HCT116 (cell line): ENCODE results near the gene NCOR1.

Source experiments
- ATF3 ChIP-seq: IDR thresholded peaks from 2 replicates; pipeline ENCODE4 v1.6.1; 2012
- CEBPB ChIP-seq: IDR thresholded peaks from 2 replicates; pipeline ENCODE4 v1.6.1; 2012; ENCODE audit warnings: low read depth
- CTCF ChIP-seq, 3 experiments: fragments of 200-600 bp in 1 of 3; sonication (generic) in 1 of 3; IDR thresholded peaks in 2 of 3; conservative IDR thresholded peaks in 1 of 3; 2 replicates each; pipeline ENCODE4 v1.5.1; 2012 to 2017; ENCODE audit warnings: low read depth in 2 of 3, low read length in 2 of 3, antibody characterized with exemption in 1 of 3, borderline replicate concordance in 1 of 3, control low read depth in 1 of 3, mild to moderate bottlenecking in 1 of 3, mixed read lengths in 1 of 3, mixed run types in 1 of 3, moderate library complexity in 1 of 3; ENCODE audit not compliant: insufficient read depth in 1 of 3
- EZH2 ChIP-seq: fragments of 200-600 bp; sonication (generic); IDR thresholded peaks from 2 replicates; pipeline ENCODE4 v1.6.1; 2017; ENCODE audit warnings: antibody characterized with exemption, mixed run types
- EZH2phosphoT487 ChIP-seq: fragments of 200-600 bp; IDR thresholded peaks from 2 replicates; pipeline ENCODE4 v1.6.1; 2018; ENCODE audit warnings: antibody characterized with exemption, borderline replicate concordance
- MAX ChIP-seq: IDR thresholded peaks from 2 replicates; pipeline ENCODE4 v1.6.1; 2012
- POLR2A ChIP-seq: IDR thresholded peaks from 2 replicates; pipeline ENCODE4 v1.7.0; 2011; ENCODE audit warnings: borderline replicate concordance; ENCODE audit not compliant: insufficient read depth, insufficient read length; ENCODE audit errors: extremely low read depth
- POLR2AphosphoS5 ChIP-seq: IDR thresholded peaks from 2 replicates; pipeline ENCODE4 v1.6.1; 2011; ENCODE audit warnings: mild to moderate bottlenecking, low read depth, low read length, moderate library complexity
- RAD21 ChIP-seq: IDR thresholded peaks from 2 replicates; pipeline ENCODE4 v1.6.1; 2012; ENCODE audit warnings: low read depth, mild to moderate bottlenecking
- REST ChIP-seq: IDR thresholded peaks from 2 replicates; pipeline ENCODE4 v1.6.1; 2012; ENCODE audit warnings: low read depth
- SP1 ChIP-seq: IDR thresholded peaks from 2 replicates; pipeline ENCODE4 v1.6.1; 2012; ENCODE audit warnings: low read depth
- ZBTB33 ChIP-seq: IDR thresholded peaks from 2 replicates; pipeline ENCODE4 v1.6.1; 2011; ENCODE audit warnings: mild to moderate bottlenecking, low read length, moderate library complexity; ENCODE audit not compliant: insufficient replicate concordance; ENCODE audit errors: extremely low read depth
- ZFX ChIP-seq: fragments of 450-650 bp; IDR thresholded peaks from 2 replicates; pipeline ENCODE4 v1.6.1; 2017
- ZNF274 ChIP-seq: fragments of 200-500 bp; sonication (Bioruptor generic); IDR thresholded peaks from 2 replicates; pipeline ENCODE4 v1.6.1; 2014; ENCODE audit warnings: mild to moderate bottlenecking, low read depth, low read length, inconsistent platforms

- no peak for TF ChIP-seq REST
- no peak for TF ChIP-seq CEBPB
- TF ChIP-seq CTCF (IDR thresholded peaks at IDR 0.05 in 2 of 3, conservative IDR thresholded peaks at IDR 0.05 in 1 of 3; ENCODE audit: borderline replicate concordance in 1 of 3, insufficient read depth in 1 of 3, low read depth in 2 of 3, low read length in 2 of 3) = no peak
- no peak for TF ChIP-seq POLR2AphosphoS5
- no peak for TF ChIP-seq EZH2
- no peak for TF ChIP-seq POLR2A
- no peak for TF ChIP-seq ZFX
- no peak for TF ChIP-seq RAD21
- TF ChIP-seq MAX = no peak
- TF ChIP-seq ZNF274 = no peak
- TF ChIP-seq ATF3 = no peak
- TF ChIP-seq EZH2phosphoT487 = no peak
- no peak for TF ChIP-seq ZBTB33
- TF ChIP-seq SP1 = no peak
Measured at GRCh38 chr17:16048811-16049449, 166.4 kb downstream of the NCOR1 start.
